Hepatocyte (in vitro differentiated cells): ENCODE results near the gene MEGF10. TPM values are rescaled to one million over a fixed set of nuclear protein-coding genes. Genes with fewer than 3 reads are reported as not detected.

Experiments used
- DNase-seq: peaks from one replicate; pipeline ENCODE4 v3.0.0-alpha.2; 2016; ENCODE audit warnings: low spot score
- H2AFZ ChIP-seq: fragments of 200-600 bp; sonication (generic); 2 replicates; pipeline ENCODE4 v1.6.0; 2016; ENCODE audit warnings: antibody characterized with exemption, mild to moderate bottlenecking
- H3K27ac ChIP-seq: fragments of 200-600 bp; sonication (generic); 2 replicates; pipeline ENCODE4 v1.5.1; 2016; ENCODE audit warnings: mild to moderate bottlenecking
- H3K27me3 ChIP-seq: fragments of 200-600 bp; sonication (generic); 2 replicates; pipeline ENCODE4 v1.6.1; 2016
- H3K36me3 ChIP-seq: fragments of 200-600 bp; sonication (generic); replicated peaks from 2 replicates; pipeline ENCODE4 v1.5.1; 2016; ENCODE audit warnings: low read depth; ENCODE audit not compliant: insufficient read depth
- H3K4me1 ChIP-seq: fragments of 200-600 bp; sonication (generic); 2 replicates; pipeline ENCODE4 v1.5.1; 2016; ENCODE audit warnings: mild to moderate bottlenecking, moderate library complexity; ENCODE audit not compliant: insufficient read depth
- H3K4me2 ChIP-seq: fragments of 200-600 bp; sonication (generic); 2 replicates; pipeline ENCODE4 v1.6.0; 2016
- H3K4me3 ChIP-seq: fragments of 200-600 bp; sonication (generic); 2 replicates; pipeline ENCODE4 v1.5.1; 2016; ENCODE audit warnings: mild to moderate bottlenecking
- H3K79me2 ChIP-seq: fragments of 200-600 bp; sonication (generic); 2 replicates; pipeline ENCODE4 v1.6.0; 2017; ENCODE audit warnings: mild to moderate bottlenecking
- H3K9me2 ChIP-seq: fragments of 200-600 bp; sonication (generic); replicated peaks from 2 replicates; pipeline ENCODE4 v1.6.0; 2017; ENCODE audit warnings: mild to moderate bottlenecking; ENCODE audit not compliant: insufficient read depth
- H3K9me3 ChIP-seq: fragments of 200-600 bp; sonication (generic); 2 replicates; pipeline ENCODE4 v1.5.1; 2016; ENCODE audit warnings: low read depth, mild to moderate bottlenecking
- H4K20me1 ChIP-seq: fragments of 200-600 bp; sonication (generic); 2 replicates; pipeline ENCODE4 v1.6.0; 2016; ENCODE audit warnings: mild to moderate bottlenecking; ENCODE audit not compliant: insufficient read depth, poor library complexity, severe bottlenecking
- EZH2 ChIP-seq: fragments of 200-600 bp; sonication (generic); IDR thresholded peaks from 2 replicates; pipeline ENCODE4 v1.6.1; 2016; ENCODE audit warnings: antibody characterized with exemption, mild to moderate bottlenecking, borderline replicate concordance
- EZH2phosphoT487 ChIP-seq: fragments of 200-600 bp; sonication (generic); IDR thresholded peaks from one replicate; pipeline ENCODE4 v1.6.1; 2018; ENCODE audit warnings: antibody characterized with exemption, mild to moderate bottlenecking, low read depth, moderate library complexity; ENCODE audit not compliant: unreplicated experiment, severe bottlenecking
- WGBS: methylation state at CpG from one replicate; pipeline ENCODE4 v1.1.6; 2016; ENCODE audit warnings: low lambda C conversion rate; ENCODE audit errors: missing lambda C conversion rate; 5-methylcytosine and 5-hydroxymethylcytosine counted together
- polyA plus RNA-seq: library from polyadenylated mRNA; unstranded; fragments of >200 nt; fragmentation: Nextera tagmentation; extraction: Ambion mirVana; gene quantifications from 2 replicates; pipeline ENCODE4 v1.2.1, GENCODE V29; 2016
- total RNA-seq: library from RNA; depleted of rRNA; stranded (reverse); fragments of >200 nt; gene quantifications from 2 replicates; pipeline ENCODE4 v1.2.3, GENCODE V29; 2014
- TF ChIP-seq, protein P1 (sequence below): fragments of 200-600 bp; sonication (generic); IDR thresholded peaks from 2 replicates; pipeline ENCODE4 v1.5.1; 2016; ENCODE audit warnings: antibody characterized with exemption, mild to moderate bottlenecking; ENCODE audit not compliant: poor library complexity

MEGF10 gene
- total and polyA plus RNA-seq, 2 experiments from 2014 or later = 1.7 to 6.7 TPM

- Histone ChIP-seq H4K20me1 (no peaks in the 10 kb centered on the region), H3K9me2 (no peaks in the 10 kb centered on the region), H3K27ac (no peak overlapping the region), H3K79me2 (no peaks in the 10 kb centered on the region), H3K4me1 (no peaks in the 10 kb centered on the region), H3K4me2 (no peak overlapping the region), H3K9me3 (no peaks in the 10 kb centered on the region), H3K4me3 (no peak overlapping the region), H3K36me3 (no peaks in the 10 kb centered on the region), H3K27me3 (no peaks in the 10 kb centered on the region), H2AFZ (no peak overlapping the region)
- 95% methylated on average over 2 of the region's 2 CpGs for WGBS
- DNase-seq = no peak
- no peak for TF ChIP-seq EZH2
- TF ChIP-seq EZH2phosphoT487 = no peak
- TF ChIP-seq, protein P1, sequence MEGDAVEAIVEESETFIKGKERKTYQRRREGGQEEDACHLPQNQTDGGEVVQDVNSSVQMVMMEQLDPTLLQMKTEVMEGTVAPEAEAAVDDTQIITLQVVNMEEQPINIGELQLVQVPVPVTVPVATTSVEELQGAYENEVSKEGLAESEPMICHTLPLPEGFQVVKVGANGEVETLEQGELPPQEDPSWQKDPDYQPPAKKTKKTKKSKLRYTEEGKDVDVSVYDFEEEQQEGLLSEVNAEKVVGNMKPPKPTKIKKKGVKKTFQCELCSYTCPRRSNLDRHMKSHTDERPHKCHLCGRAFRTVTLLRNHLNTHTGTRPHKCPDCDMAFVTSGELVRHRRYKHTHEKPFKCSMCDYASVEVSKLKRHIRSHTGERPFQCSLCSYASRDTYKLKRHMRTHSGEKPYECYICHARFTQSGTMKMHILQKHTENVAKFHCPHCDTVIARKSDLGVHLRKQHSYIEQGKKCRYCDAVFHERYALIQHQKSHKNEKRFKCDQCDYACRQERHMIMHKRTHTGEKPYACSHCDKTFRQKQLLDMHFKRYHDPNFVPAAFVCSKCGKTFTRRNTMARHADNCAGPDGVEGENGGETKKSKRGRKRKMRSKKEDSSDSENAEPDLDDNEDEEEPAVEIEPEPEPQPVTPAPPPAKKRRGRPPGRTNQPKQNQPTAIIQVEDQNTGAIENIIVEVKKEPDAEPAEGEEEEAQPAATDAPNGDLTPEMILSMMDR = no peak
These were observed 68.9 kb downstream of the MEGF10 start for GRCh38 chr5:127359502-127359901.

- H3K27me3 ChIP-seq = no peaks in the 10 kb centered on the region
- H3K79me2 ChIP-seq = no peaks in the 10 kb centered on the region
- WGBS = 89% methylated on average over 4 of the region's 4 CpGs
- no peaks in the 10 kb centered on the region for H3K9me3 ChIP-seq
- no peak overlapping the region for H3K4me2 ChIP-seq
- H3K9me2 ChIP-seq = no peaks in the 10 kb centered on the region
- H2AFZ ChIP-seq = no peak overlapping the region
- H3K4me1 ChIP-seq = no peaks in the 10 kb centered on the region
- H3K27ac ChIP-seq = no peak overlapping the region
- TF ChIP-seq EZH2phosphoT487 (no peak), EZH2 (no peak)
- TF ChIP-seq, protein P1 = no peak
- no peaks in the 10 kb centered on the region for H4K20me1 ChIP-seq
- no peaks in the 10 kb centered on the region for H3K36me3 ChIP-seq
- no peak for DNase-seq
- H3K4me3 ChIP-seq = no peak overlapping the region
These were observed 72.8 kb downstream of the MEGF10 start for GRCh38 chr5:127363403-127363802.

- H3K4me1 ChIP-seq = no peaks in the 10 kb centered on the region
- no peak overlapping the region for H3K4me2 ChIP-seq
- H3K27ac ChIP-seq = no peak overlapping the region
- no peaks in the 10 kb centered on the region for H3K9me3 ChIP-seq
- no peak for TF ChIP-seq EZH2phosphoT487
- TF ChIP-seq EZH2 = no peak
- TF ChIP-seq, protein P1 = no peak
- no peaks in the 10 kb centered on the region for H3K9me2 ChIP-seq
- H3K27me3 ChIP-seq = no peaks in the 10 kb centered on the region
- no peak for DNase-seq
- no peak overlapping the region for H2AFZ ChIP-seq
- WGBS = 92% methylated on average over 1 of the region's 1 CpG
- no peaks in the 10 kb centered on the region for H4K20me1 ChIP-seq
- no peaks in the 10 kb centered on the region for H3K79me2 ChIP-seq
- H3K4me3 ChIP-seq = no peak overlapping the region
- H3K36me3 ChIP-seq = no peaks in the 10 kb centered on the region
These were observed 76.4 kb downstream of the MEGF10 start for GRCh38 chr5:127367029-127367428.

- peaks cover 4% of the 10 kb centered on the region for H3K27me3 ChIP-seq
- no peaks in the 10 kb centered on the region for H3K36me3 ChIP-seq
- H3K4me1 ChIP-seq = no peaks in the 10 kb centered on the region
- TF ChIP-seq EZH2 (no peak), EZH2phosphoT487 (no peak)
- no peaks in the 10 kb centered on the region for H3K79me2 ChIP-seq
- WGBS = 93% methylated on average over 1 of the region's 1 CpG
- no peak for DNase-seq
- H3K4me3 ChIP-seq = no peak overlapping the region
- H3K27ac ChIP-seq = no peak overlapping the region
- H3K4me2 ChIP-seq = no peak overlapping the region
- no peaks in the 10 kb centered on the region for H4K20me1 ChIP-seq
- no peak overlapping the region for H2AFZ ChIP-seq
- no peaks in the 10 kb centered on the region for H3K9me2 ChIP-seq
- H3K9me3 ChIP-seq = no peaks in the 10 kb centered on the region
These were observed 77.4 kb downstream of the MEGF10 start for GRCh38 chr5:127367946-127368465.
